Right lobe of liver (tissue), 6 donors: ENCODE results near the gene RANBP17. TPM values are rescaled to one million over a fixed set of nuclear protein-coding genes. Genes with fewer than 3 reads are reported as not detected.

Experiments
- ATAC-seq, 4 donors: fragments of 200-7000 bp; cut with Tn5 transposase; one replicate each; pipeline ENCODE4 v1.9.1; 2020; ENCODE audit warnings: mild to moderate bottlenecking in 4 of 4, moderate library complexity in 4 of 4
- DNase-seq, 3 donors: peaks; one replicate each; pipeline ENCODE4 v3.0.0-alpha.2; 2020
- H3K27ac ChIP-seq, 3 donors: fragments of 200-600 bp; one replicate each; pipeline ENCODE4 v1.8.0; 2022
- H3K27me3 ChIP-seq, 2 donors: fragments of 200-600 bp; one replicate each; pipeline ENCODE4 v1.8.0; 2022
- H3K36me3 ChIP-seq, 4 donors: fragments of 200-600 bp; sonication (generic) in 1 of 4; one replicate each; pipeline versions ENCODE4 v1.5.1 to v1.8.0; 2017 to 2022; ENCODE audit warnings: control low read depth in 1 of 4
- H3K4me1 ChIP-seq, 4 donors: fragments of 200-600 bp; sonication (generic) in 1 of 4; one replicate each; pipeline versions ENCODE4 v1.5.1 to v1.8.0; 2017 to 2022; ENCODE audit warnings: control low read depth in 1 of 4
- H3K4me3 ChIP-seq, 3 donors: fragments of 200-600 bp; one replicate each; pipeline ENCODE4 v1.8.0; 2022
- H3K9me3 ChIP-seq, 4 donors: fragments of 200-600 bp; sonication (generic) in 1 of 4; one replicate each; pipeline versions ENCODE4 v1.5.1 to v1.8.0; 2017 to 2022; ENCODE audit warnings: control low read depth in 1 of 4
- CTCF ChIP-seq, 4 donors: fragments of 200-600 bp in 3 of 4; fragments of 450-650 bp in 1 of 4; IDR thresholded peaks; one replicate each; pipeline versions ENCODE4 v1.5.1 to v1.8.0; 2016 to 2022; ENCODE audit warnings: antibody characterized with exemption in 4 of 4, mild to moderate bottlenecking in 2 of 4
- POLR2A ChIP-seq: fragments of 450-650 bp; IDR thresholded peaks from one replicate; pipeline ENCODE4 v1.6.1; 2017; ENCODE audit warnings: antibody characterized with exemption, mild to moderate bottlenecking
- WGBS: methylation state at CpG from one replicate; pipeline ENCODE4 v1.1.6; 2018; ENCODE audit warnings: low coverage, low lambda C conversion rate; ENCODE audit not compliant: insufficient coverage; ENCODE audit errors: missing lambda C conversion rate; 5-methylcytosine and 5-hydroxymethylcytosine counted together
- intact Hi-C, 2 donors: fragments of 100-400 bp; cut with DNase I; formaldehyde crosslinking; loops; one replicate each; pipeline versions ENCODE4 v1.11.2 to v1.14.1; 2022
- total RNA-seq, 6 experiments: library from RNA; depleted of rRNA in 2 of 6; stranded (reverse); fragments of >200 nt in 2 of 6; fragmentation: NEBNext Ultra II Directional in 3 of 6; extraction: Animal tissue kit (Norgen Biotek cat#: 25700) in 3 of 6; gene quantifications; one replicate each; pipeline versions ENCODE4 v1.1.0 to v1.2.4, GENCODE V29; 2016 to 2023
- donor health status: DM: no; HTN: yes; CAD: no.
- donor health status: DM: no; HTN: no; CAD: no.
- donor health status: DM: no; HTN: no; CAD: no.
- donor health status: DM: no; HTN: yes; CAD: no.
- donor health status: DM: no; HTN: yes; CAD: no.

RANBP17 gene
- total RNA-seq, 6 experiments from 2014 or later = 1.5 to 5.7 (median 4.7) TPM

GRCh38 chr5:171268700-171269620, 407.1 kb downstream of the RANBP17 start:
- no peak overlapping the region for H3K4me3 ChIP-seq
- H3K36me3 ChIP-seq = no peaks in the 10 kb centered on the region
- no peaks in the 10 kb centered on the region for H3K9me3 ChIP-seq
- DNase-seq (no peak), ATAC-seq (no peak)
- H3K4me1 ChIP-seq = no peaks in the 10 kb centered on the region
- TF ChIP-seq POLR2A (no peak), CTCF (IDR thresholded peaks at IDR 0.05) (no peak)
- 85% methylated on average over 7 of the region's 7 CpGs for WGBS
- intact Hi-C loops = no loop called here
- no peaks in the 10 kb centered on the region for H3K27me3 ChIP-seq
- no peak overlapping the region for H3K27ac ChIP-seq

- H3K36me3 ChIP-seq = no peaks in the 10 kb centered on the region
- no peak for ATAC-seq
- H3K4me1 ChIP-seq = no peaks in the 10 kb centered on the region
- no peak overlapping the region for H3K4me3 ChIP-seq
- 71% methylated on average over 2 of the region's 2 CpGs for WGBS
- no peak overlapping the region for H3K27ac ChIP-seq
- DNase-seq = no peak
- no peak for TF ChIP-seq CTCF (IDR thresholded peaks at IDR 0.05)
- TF ChIP-seq POLR2A = no peak
- intact Hi-C loops = no loop called here
- no peaks in the 10 kb centered on the region for H3K27me3 ChIP-seq
- H3K9me3 ChIP-seq = no peaks in the 10 kb centered on the region
Measured at GRCh38 chr5:171269717-171270116, 407.9 kb downstream of the RANBP17 start.

- intact Hi-C loops = no loop called here
- Histone ChIP-seq H3K4me3 (no peak overlapping the region), H3K9me3 (no peaks in the 10 kb centered on the region), H3K36me3 (no peaks in the 10 kb centered on the region), H3K27me3 (no peaks in the 10 kb centered on the region), H3K27ac (no peak overlapping the region), H3K4me1 (no peaks in the 10 kb centered on the region)
- WGBS = 78% methylated on average over 3 of the region's 3 CpGs
- no peak for ATAC-seq
- TF ChIP-seq CTCF (IDR thresholded peaks at IDR 0.05) = no peak
- no peak for TF ChIP-seq POLR2A
- DNase-seq = no peak
Measured at GRCh38 chr5:171270136-171270535, 408.3 kb downstream of the RANBP17 start.

GRCh38 chr5:171271798-171272197, 410.0 kb downstream of the RANBP17 start:
- Histone ChIP-seq H3K9me3 (no peaks in the 10 kb centered on the region), H3K4me3 (no peak overlapping the region), H3K27ac (no peak overlapping the region), H3K36me3 (no peaks in the 10 kb centered on the region), H3K27me3 (no peaks in the 10 kb centered on the region), H3K4me1 (no peaks in the 10 kb centered on the region)
- 100% methylated on average over 1 of the region's 3 CpGs for WGBS
- no peak for DNase-seq
- no peak for TF ChIP-seq POLR2A
- no peak for TF ChIP-seq CTCF (IDR thresholded peaks at IDR 0.05)
- ATAC-seq = no peak
- intact Hi-C loops = no loop called here
